Mucosa of descending colon (tissue), 3 donors: ENCODE data around the gene GAS2L3. TPM values are rescaled to one million over a fixed set of nuclear protein-coding genes. Genes with fewer than 3 reads are reported as not detected.
"Not testable (repeated sequence)": the region's sequence is repeated elsewhere in the genome, so short reads cannot be mapped to it uniquely, and the experiment has no call there.

ENCODE experiments used
- ATAC-seq: fragments of 200-7000 bp; cut with Tn5 transposase; one replicate; pipeline ENCODE4 v1.9.1; 2020; ENCODE audit warnings: mild to moderate bottlenecking, moderate library complexity
- DNase-seq, 3 donors: peaks; one replicate each; pipeline ENCODE4 v3.0.0-alpha.2; 2020
- H3K36me3 ChIP-seq: fragments of 200-600 bp; one replicate; pipeline ENCODE4 v1.8.0; 2021; ENCODE audit warnings: low read depth, mild to moderate bottlenecking
- H3K4me1 ChIP-seq: fragments of 200-600 bp; one replicate; pipeline ENCODE4 v1.8.0; 2021; ENCODE audit warnings: low read depth, mild to moderate bottlenecking
- H3K4me3 ChIP-seq: fragments of 200-600 bp; one replicate; pipeline ENCODE4 v1.8.0; 2021; ENCODE audit warnings: mild to moderate bottlenecking
- H3K9me3 ChIP-seq: fragments of 200-600 bp; one replicate; pipeline ENCODE4 v1.8.0; 2021; ENCODE audit warnings: mild to moderate bottlenecking
- intact Hi-C, 2 donors: fragments of 100-400 bp; cut with DNase I in 1 of 2; cut with micrococcal nuclease in 1 of 2; formaldehyde crosslinking; loops; one replicate each; pipeline versions ENCODE4 v1.11.0 to v1.11.1; 2022; cut with DNase I, micrococcal nuclease
- total RNA-seq, 3 donors: library from RNA; stranded (reverse); fragmentation: NEBNext Ultra II Directional in 2 of 3; extraction: Animal tissue kit (Norgen Biotek cat#: 25700) in 2 of 3; gene quantifications; one replicate each; pipeline versions ENCODE4 v1.2.1 to v1.2.4, GENCODE V29; 2021 to 2023
- TF ChIP-seq, protein P1 (sequence below): fragments of 200-600 bp; IDR thresholded peaks from one replicate; pipeline ENCODE4 v1.8.0; 2022; ENCODE audit warnings: antibody characterized with exemption, mild to moderate bottlenecking
- donor health status: DM: no; HTN: no; CAD: no; lungs with moderate emphysema.
- donor health status: DM: no; HTN: no; CAD: no.
- donor health status: DM: no; HTN: yes; CAD: no.

The GAS2L3 gene
- total RNA-seq, 3 donors from 2014 or later = 14.0 to 24.0 (median 22.9) TPM

DNA sequence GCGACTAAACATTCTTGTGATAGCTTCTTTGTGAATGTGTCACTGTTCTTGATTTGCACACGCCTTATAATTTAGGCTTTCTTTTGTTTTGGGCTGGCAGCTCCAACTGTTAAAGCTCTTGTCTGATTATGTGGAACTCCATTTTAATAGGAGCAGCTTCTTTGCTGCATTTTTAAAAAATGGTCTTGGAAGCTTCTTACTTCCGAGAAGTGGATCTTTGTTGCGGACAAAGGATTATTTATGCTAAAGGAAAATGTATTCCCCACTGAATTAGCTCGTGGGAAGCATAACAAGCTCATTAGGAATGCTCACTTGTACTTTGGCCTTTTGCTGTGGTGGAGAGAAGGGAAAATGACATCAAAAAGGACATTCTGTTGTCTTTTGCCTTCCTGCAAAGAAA lies 20.0 kb downstream of the GAS2L3 start:
- DNase-seq (no peak), ATAC-seq (peak; percentile 11)
- Histone ChIP-seq H3K9me3 (peaks cover 4% of the 10 kb centered on the region), H3K36me3 (no peaks in the 10 kb centered on the region), H3K4me1 (no peaks in the 10 kb centered on the region), H3K4me3 (no peak overlapping the region)
- TF ChIP-seq, protein P1, sequence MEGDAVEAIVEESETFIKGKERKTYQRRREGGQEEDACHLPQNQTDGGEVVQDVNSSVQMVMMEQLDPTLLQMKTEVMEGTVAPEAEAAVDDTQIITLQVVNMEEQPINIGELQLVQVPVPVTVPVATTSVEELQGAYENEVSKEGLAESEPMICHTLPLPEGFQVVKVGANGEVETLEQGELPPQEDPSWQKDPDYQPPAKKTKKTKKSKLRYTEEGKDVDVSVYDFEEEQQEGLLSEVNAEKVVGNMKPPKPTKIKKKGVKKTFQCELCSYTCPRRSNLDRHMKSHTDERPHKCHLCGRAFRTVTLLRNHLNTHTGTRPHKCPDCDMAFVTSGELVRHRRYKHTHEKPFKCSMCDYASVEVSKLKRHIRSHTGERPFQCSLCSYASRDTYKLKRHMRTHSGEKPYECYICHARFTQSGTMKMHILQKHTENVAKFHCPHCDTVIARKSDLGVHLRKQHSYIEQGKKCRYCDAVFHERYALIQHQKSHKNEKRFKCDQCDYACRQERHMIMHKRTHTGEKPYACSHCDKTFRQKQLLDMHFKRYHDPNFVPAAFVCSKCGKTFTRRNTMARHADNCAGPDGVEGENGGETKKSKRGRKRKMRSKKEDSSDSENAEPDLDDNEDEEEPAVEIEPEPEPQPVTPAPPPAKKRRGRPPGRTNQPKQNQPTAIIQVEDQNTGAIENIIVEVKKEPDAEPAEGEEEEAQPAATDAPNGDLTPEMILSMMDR = no peak
- intact Hi-C loops = no loop called here

DNA sequence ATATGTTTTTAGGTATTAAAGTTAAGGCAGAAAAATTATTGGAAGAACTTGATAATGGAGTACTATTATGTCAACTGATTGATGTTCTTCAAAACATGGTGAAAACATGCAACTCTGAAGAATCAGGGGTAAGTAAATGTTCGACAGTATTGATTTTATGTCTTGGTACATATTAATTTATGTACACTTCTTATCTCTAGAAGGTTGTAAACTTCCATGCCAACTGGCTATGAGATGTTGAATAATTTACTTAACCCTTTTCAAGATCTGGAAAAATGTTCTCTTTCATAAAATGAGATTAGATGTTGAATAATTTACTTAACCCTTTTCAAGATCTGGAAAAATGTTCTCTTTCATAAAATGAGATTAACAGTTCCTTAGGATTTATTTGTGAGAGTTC lies 28.1 kb downstream of the GAS2L3 start:
- DNase-seq (no peak), ATAC-seq (peak; percentile 61)
- TF ChIP-seq, protein P1 = no peak
- Histone ChIP-seq H3K4me3 (no peak overlapping the region), H3K36me3 (no peaks in the 10 kb centered on the region), H3K9me3 (no peaks in the 10 kb centered on the region), H3K4me1 (no peaks in the 10 kb centered on the region)
- intact Hi-C loops = no loop called here

DNA sequence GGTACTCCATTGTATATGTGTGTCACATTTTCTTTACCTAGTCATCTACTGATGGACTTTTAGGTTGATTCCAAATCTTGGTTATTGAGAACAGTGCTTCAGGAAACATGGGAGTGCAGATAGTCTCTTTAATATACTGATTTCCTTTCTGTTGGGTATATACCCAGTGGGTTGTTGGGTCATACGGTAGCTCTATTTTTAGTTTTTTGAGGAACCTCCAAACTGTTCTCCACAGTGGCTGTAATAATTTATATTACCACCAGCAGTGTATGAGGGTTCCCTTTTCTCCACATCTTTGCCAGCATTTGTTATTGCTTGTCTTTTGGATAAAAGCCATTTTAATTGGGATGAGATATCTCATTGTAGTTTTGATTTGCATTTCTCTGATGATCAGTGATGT lies 29.5 kb downstream of the GAS2L3 start:
- DNase-seq, H3K9me3 ChIP-seq, ATAC-seq, intact Hi-C loops, H3K4me3 ChIP-seq, H3K4me1 ChIP-seq, H3K36me3 ChIP-seq: not testable (repeated sequence)

DNA sequence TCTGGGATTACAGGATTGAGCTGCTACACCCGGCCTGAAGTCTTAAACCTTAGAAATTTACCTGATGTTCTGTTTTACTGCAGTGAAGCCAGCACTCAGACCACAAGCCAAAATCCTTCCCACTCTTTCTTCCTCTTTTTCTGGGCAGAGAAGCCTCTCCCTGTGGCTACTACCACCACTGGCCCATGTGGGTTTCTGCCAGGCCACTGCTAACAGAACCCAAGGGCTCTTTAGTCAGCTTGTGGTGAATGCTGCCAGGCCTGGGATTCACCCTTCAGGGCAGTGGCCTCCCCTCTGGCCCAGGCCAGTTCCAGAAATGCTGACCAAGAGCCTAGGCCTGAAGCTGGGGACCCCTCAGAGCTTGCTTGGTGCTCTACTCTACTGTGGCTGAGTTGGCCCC lies 35.3 kb downstream of the GAS2L3 start:
- no peaks in the 10 kb centered on the region for H3K36me3 ChIP-seq
- ATAC-seq = no peak
- no peaks in the 10 kb centered on the region for H3K9me3 ChIP-seq

DNA sequence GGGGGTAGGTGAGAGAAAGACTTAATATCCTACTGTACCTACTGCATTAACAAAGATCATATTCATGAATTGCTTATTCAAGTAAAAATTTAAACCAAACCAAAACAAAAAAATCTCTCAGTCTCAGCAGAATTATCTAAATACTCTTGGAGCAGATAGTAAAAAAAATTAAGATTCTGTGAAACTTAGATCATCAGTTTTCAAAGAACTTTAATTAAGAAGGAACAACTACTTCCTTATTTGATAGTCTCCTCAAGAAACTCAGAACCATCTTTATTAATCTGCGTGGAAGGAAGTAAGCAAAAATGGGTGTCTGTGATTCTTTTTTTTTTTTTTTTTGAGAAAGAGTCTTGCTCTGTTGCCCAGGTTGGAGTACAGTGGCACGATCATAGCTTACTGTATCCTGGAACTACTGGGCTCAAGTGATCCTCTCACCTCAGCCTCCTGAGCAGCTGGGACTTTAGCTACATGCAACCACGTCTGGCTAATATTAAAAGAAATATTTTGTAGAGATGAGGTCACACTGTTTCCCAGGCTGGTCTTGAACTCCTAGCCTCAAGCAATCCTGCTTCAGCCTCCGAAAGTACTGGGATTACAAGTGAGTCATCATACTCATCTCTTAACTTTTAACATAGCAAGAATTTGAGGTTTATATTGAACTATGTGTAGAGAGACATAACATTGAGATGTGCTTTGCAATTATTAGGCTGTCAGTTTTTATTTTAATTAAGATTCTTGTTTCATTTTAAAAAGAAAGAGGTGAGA lies 37.4 kb downstream of the GAS2L3 start:
- TF ChIP-seq, protein P1 = no peak
- intact Hi-C loops = no loop called here
- Histone ChIP-seq H3K4me3 (no peak overlapping the region), H3K4me1 (peaks cover 9% of the 10 kb centered on the region), H3K9me3 (no peaks in the 10 kb centered on the region), H3K36me3 (no peaks in the 10 kb centered on the region)
- no peak for ATAC-seq
- DNase-seq = no peak

More for the DNA sequence above, 35.3 kb downstream of the GAS2L3 start:
- intact Hi-C loops = no loop called here
- no peak for DNase-seq
- TF ChIP-seq, protein P1 = no peak
- no peak overlapping the region for H3K4me3 ChIP-seq
- peaks cover 9% of the 10 kb centered on the region for H3K4me1 ChIP-seq

DNA sequence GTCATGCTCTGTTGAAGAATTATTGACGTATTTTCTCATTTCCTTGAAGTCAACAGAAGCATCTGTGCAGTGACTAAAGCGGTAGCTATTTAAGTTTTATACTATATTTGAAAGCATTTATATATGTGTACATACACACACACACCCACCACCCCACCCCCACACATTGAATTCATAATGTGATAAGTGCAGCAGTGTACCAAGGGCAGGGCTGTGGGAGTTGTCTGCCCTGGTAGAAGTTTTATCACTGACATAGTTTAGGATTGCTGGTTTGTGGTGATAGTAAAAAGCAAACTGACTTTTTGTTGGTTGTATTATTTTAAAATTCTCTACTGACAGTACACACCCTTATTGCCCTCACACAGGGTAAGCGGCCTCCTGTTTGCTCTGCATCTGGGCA lies 39.1 kb downstream of the GAS2L3 start:
- TF ChIP-seq, protein P1 = no peak
- H3K36me3 ChIP-seq = no peaks in the 10 kb centered on the region
- DNase-seq (peak; percentile 59 to 96 (median 62)), ATAC-seq (peak; percentile 100)
- no peak overlapping the region for H3K4me3 ChIP-seq
- no peaks in the 10 kb centered on the region for H3K9me3 ChIP-seq
- intact Hi-C loops = no loop called here
- H3K4me1 ChIP-seq = peaks cover 9% of the 10 kb centered on the region
